Measurements from ENCODE around the gene FNDC3B.

FNDC3B gene

GRCh38 chr3:172341482-172342059, 302.2 kb downstream of the FNDC3B start:
- FAIRE-seq: peak; percentile 11
- no peak for TF ChIP-seq POLR2A (IDR thresholded peaks at IDR 0.05; ENCODE audit: low read depth, low read length)
- peak; percentile 15 for DNase-seq (ENCODE audit: insufficient read length, low spot score)

GRCh38 chr3:172342097-172342659, 302.8 kb downstream of the FNDC3B start:
- TF ChIP-seq POLR2A (IDR thresholded peaks at IDR 0.05; ENCODE audit: low read depth, low read length): no peak
- DNase-seq (ENCODE audit: insufficient read length, low spot score) (no peak), FAIRE-seq (no peak)

GRCh38 chr3:172343117-172343516, 303.7 kb downstream of the FNDC3B start:
- TF ChIP-seq POLR2A (IDR thresholded peaks at IDR 0.05; ENCODE audit: low read depth, low read length): no peak
- FAIRE-seq: no peak
- DNase-seq (ENCODE audit: insufficient read length, low spot score): no peak

- DNase-seq (ENCODE audit: insufficient read length, low spot score) (no peak), FAIRE-seq (no peak)
- TF ChIP-seq POLR2A (IDR thresholded peaks at IDR 0.05; ENCODE audit: low read depth, low read length): no peak
Measured at GRCh38 chr3:172343979-172344378, 304.6 kb downstream of the FNDC3B start.

- TF ChIP-seq POLR2A (IDR thresholded peaks at IDR 0.05; ENCODE audit: low read depth, low read length): no peak
- no peak for DNase-seq (ENCODE audit: insufficient read length, low spot score)
- FAIRE-seq: no peak
Measured at GRCh38 chr3:172346161-172346560, 306.8 kb downstream of the FNDC3B start.

- no peak for DNase-seq (ENCODE audit: insufficient read length, low spot score)
- TF ChIP-seq POLR2A (IDR thresholded peaks at IDR 0.05; ENCODE audit: low read depth, low read length): no peak
- FAIRE-seq: no peak
Measured at GRCh38 chr3:172347895-172348679, 308.7 kb downstream of the FNDC3B start.

GRCh38 chr3:172351895-172352466, 312.6 kb downstream of the FNDC3B start:
- no peak for TF ChIP-seq POLR2A (IDR thresholded peaks at IDR 0.05; ENCODE audit: low read depth, low read length)

GRCh38 chr3:172352786-172353185, 313.4 kb downstream of the FNDC3B start:
- DNase-seq (ENCODE audit: insufficient read length, low spot score) (no peak), FAIRE-seq (no peak)
- TF ChIP-seq POLR2A (IDR thresholded peaks at IDR 0.05; ENCODE audit: low read depth, low read length): no peak

More at GRCh38 chr3:172351895-172352466, 312.6 kb downstream of the FNDC3B start:
- DNase-seq (ENCODE audit: insufficient read length, low spot score) (no peak), FAIRE-seq (no peak)

- FAIRE-seq: no peak
- no peak for TF ChIP-seq POLR2A (IDR thresholded peaks at IDR 0.05; ENCODE audit: low read depth, low read length)
- no peak for DNase-seq (ENCODE audit: insufficient read length, low spot score)
Measured at GRCh38 chr3:172354931-172355499, 315.6 kb downstream of the FNDC3B start.

- no peak for TF ChIP-seq POLR2A (IDR thresholded peaks at IDR 0.05; ENCODE audit: low read depth, low read length)
- DNase-seq (ENCODE audit: insufficient read length, low spot score) (peak; percentile 7), FAIRE-seq (peak; percentile 95)
Measured at GRCh38 chr3:172355836-172356235, 316.5 kb downstream of the FNDC3B start.

- TF ChIP-seq POLR2A (IDR thresholded peaks at IDR 0.05; ENCODE audit: low read depth, low read length): no peak
- no peak for FAIRE-seq
Measured at GRCh38 chr3:172356427-172356826, 317.0 kb downstream of the FNDC3B start.

GRCh38 chr3:172357850-172358754, 318.7 kb downstream of the FNDC3B start:
- no peak for FAIRE-seq
- no peak for TF ChIP-seq POLR2A (IDR thresholded peaks at IDR 0.05; ENCODE audit: low read depth, low read length)
- DNase-seq (ENCODE audit: insufficient read length, low spot score): no peak

More at GRCh38 chr3:172356427-172356826, 317.0 kb downstream of the FNDC3B start:
- DNase-seq (ENCODE audit: insufficient read length, low spot score): no peak

- FAIRE-seq: no peak
- DNase-seq (ENCODE audit: insufficient read length, low spot score): no peak
- TF ChIP-seq POLR2A (IDR thresholded peaks at IDR 0.05; ENCODE audit: low read depth, low read length): no peak
Measured at GRCh38 chr3:172359231-172359630, 319.9 kb downstream of the FNDC3B start.

Data from H54 (cell line).